EH (cell line): ENCODE results near the gene C19orf33.

Experiments used
- DNase-seq: peaks from one replicate; pipeline ENCODE4 v3.0.0-alpha.2; 2015; ENCODE audit warnings: low read depth

C19orf33 gene

GRCh38 chr19:38280030-38280921 lies 23.8 kb upstream of the C19orf33 start:
- no peak for DNase-seq

GRCh38 chr19:38281811-38282566 lies 22.1 kb upstream of the C19orf33 start:
- peak; percentile 43 for DNase-seq

DNA sequence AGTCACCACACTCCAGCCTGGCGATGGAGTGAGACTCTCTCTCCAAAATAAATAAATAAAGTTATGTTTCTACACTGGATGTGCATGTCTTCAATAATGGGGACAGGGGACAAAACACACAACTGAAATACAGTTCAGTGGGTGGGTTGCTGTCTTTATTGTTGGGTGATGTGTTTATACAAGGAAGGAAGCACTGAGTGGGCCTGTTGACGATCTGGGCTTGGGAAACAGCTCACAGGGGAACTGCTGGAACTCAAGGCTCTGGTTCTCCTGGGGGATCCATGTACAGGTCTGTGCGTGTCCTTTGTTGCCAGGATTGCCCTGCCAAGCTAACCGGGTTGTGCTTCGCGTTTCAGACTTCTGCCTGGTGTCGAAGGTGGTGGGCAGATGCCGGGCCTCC lies 20.8 kb upstream of the C19orf33 start:
- no peak for DNase-seq

GRCh38 chr19:38284422-38284821 lies 19.6 kb upstream of the C19orf33 start:
- no peak for DNase-seq

GRCh38 chr19:38285567-38285966 lies 18.5 kb upstream of the C19orf33 start:
- peak; percentile 65 for DNase-seq

GRCh38 chr19:38287604-38288003 lies 16.4 kb upstream of the C19orf33 start:
- no peak for DNase-seq

GRCh38 chr19:38288123-38288855 lies 15.8 kb upstream of the C19orf33 start:
- DNase-seq = no peak

DNA sequence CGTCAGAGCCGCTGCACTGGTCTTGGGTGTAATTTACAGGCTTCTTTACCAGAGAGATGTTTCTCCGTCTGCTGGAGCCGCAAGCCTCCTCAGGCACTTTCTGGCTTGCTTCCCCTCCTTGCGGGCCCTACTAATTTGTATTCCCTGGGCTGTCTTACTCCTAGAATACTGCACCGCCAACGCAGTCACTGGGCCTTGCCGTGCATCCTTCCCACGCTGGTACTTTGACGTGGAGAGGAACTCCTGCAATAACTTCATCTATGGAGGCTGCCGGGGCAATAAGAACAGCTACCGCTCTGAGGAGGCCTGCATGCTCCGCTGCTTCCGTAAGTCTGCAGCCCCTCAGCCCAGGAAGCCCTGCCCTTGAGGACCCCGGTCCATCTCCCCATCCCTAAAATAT lies 14.1 kb upstream of the C19orf33 start:
- DNase-seq = no peak

GRCh38 chr19:38290631-38291147 lies 13.4 kb upstream of the C19orf33 start:
- peak; percentile 98 for DNase-seq

- DNase-seq = no peak
Measured at GRCh38 chr19:38291855-38292254, 12.2 kb upstream of the C19orf33 start.

DNA sequence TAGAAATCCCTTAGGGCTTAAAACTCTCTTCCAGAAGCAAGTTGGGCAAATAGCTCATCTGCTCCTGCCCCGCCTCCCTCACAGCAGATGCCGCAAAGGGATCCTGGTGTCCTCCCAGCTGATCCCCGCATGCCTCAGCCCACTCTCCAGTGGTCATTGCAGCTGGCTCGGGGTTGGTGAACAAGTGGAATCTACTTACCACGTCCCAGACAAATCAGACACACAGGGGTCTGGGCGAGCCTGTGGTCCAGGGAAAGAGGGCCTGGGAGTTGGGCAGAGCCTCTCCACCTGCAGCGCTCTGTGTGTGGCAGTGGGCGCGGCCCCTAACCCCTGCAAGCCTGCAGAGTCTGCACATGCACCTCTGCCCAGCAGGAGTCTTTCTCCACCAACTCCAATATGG lies 10.8 kb upstream of the C19orf33 start:
- DNase-seq = no peak

DNA sequence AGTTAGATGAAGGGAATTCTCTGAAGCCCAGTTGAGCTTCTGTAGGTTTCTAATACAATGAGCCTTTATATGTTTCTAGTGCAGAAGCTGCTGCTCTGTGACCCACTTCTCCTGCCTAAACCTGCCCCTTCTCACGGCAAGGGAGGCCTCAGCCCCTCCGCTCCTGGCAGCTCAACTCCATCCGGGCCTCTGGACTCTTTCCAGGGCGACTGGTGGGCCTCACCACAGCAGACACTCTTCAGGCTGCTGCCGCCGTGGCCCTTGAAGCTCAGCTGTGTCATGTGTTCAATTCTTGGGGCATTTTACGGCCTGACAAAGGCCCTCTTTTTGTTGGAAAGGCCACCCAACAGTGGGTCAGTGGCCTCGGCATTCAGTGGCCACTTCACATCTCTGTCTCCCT lies 10.0 kb upstream of the C19orf33 start:
- DNase-seq = no peak

GRCh38 chr19:38298821-38299680 lies 5.0 kb upstream of the C19orf33 start:
- peak; percentile 47 for DNase-seq

- no peak for DNase-seq
Measured at GRCh38 chr19:38304352-38304865, 358 bp downstream of the C19orf33 start.

DNA sequence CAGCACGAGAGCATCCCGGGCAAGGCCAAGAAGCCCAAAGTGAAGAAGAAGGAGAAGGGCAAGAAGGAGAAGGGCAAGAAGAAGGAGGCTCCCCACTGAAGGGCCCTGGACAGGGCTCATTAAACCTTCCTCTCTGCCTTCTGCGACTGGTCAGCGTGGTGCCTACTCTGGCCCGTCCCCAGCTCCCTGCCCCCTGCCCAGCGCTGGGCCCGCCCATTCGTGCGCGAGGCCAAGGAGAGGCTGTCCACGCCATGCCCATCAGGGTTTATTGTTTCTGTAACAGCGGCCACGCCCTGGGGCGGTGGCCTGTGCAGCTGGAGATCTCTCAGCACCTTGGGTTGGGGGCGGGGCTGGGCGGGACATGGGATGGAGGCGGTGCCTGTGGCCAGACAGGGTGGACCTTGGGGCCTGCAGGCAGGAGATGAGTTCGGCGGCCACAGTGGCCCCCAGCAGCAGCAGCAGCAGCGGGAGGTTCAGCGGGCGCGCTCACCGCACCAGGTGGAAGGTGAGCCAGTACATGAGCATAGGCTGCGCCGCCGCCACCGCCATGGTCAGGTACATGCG lies 897 bp downstream of the C19orf33 start:
- DNase-seq = no peak

DNA sequence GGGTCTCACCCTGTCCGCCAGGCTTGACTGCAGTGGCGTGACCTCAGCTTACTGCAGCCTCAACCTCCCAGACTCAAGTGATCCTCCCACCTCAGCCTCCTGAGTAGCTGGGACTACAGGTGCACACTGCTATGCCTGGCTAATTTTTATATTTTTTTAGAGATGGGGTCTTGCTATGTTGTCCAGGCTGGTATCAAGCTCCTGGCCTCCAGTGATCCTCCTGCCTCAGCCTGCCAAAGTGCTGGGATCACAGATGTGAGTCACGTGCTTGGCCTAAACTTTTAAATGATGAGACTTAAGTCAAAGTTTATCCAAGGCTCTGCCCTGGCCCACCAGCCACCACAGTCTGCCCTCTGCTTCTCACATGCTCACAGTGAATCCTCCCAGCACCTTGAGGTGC lies 2.2 kb downstream of the C19orf33 start:
- no peak for DNase-seq

GRCh38 chr19:38307076-38307475 lies 3.0 kb downstream of the C19orf33 start:
- DNase-seq = no peak

DNA sequence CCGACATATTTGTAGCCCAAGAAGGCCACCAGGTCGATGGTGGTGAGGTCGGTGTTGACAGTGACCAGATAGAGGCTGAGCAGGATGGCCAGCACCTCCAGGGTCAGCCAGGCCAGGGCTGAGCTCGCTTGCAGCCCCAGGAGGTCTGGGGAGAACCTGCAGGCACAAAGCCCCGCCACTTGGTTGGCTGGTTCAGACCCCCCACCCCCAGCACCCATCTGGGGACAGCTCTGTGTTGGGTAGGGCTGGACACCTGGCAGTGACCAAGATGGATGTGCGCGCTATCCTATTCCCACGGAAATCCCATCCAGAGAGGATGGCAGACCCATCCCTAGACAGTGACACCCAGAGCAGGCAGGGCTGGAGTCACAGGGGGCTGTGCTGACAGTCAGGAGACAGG lies 3.5 kb downstream of the C19orf33 start:
- no peak for DNase-seq

GRCh38 chr19:38308006-38308766 lies 4.1 kb downstream of the C19orf33 start:
- DNase-seq = no peak
